OCI-LY1 (cell line): ENCODE results near the gene NOP16.

Source experiments
- EZH2 ChIP-seq: fragments of 200-600 bp; sonication (generic), shearing (Covaris generic); IDR thresholded peaks from 2 replicates; pipeline ENCODE4 v1.8.0; 2017; ENCODE audit warnings: borderline replicate concordance, mixed run types, mild to moderate bottlenecking, antibody characterized with exemption, low read length, moderate library complexity, mixed read lengths
- TF ChIP-seq, protein P1 (sequence below): fragments of 200-600 bp; sonication (generic), shearing (Covaris generic); IDR thresholded peaks from 2 replicates; pipeline ENCODE4 v1.5.1; 2017; ENCODE audit warnings: mild to moderate bottlenecking, antibody characterized with exemption, low read length, moderate library complexity, mixed read lengths

DNA sequence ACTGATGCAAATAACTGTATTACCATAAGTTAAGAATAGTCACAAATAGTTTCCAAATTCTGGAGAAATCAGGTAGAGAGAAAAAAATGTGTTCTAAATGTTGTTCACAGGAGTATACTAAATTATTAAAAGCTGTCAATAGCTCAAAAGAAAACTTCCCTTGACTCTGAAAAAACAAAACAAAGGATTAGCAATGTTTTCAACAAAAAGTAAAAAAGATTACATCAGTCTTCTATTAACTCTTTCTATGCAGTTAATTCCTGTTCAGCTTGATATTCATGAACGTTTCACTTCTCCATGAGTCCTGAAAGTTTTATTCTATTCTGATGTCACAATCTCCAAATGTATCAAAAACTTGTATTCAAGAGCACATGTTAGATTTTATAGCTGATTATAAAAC lies 37.4 kb upstream of the NOP16 start:
- TF ChIP-seq, protein P1, sequence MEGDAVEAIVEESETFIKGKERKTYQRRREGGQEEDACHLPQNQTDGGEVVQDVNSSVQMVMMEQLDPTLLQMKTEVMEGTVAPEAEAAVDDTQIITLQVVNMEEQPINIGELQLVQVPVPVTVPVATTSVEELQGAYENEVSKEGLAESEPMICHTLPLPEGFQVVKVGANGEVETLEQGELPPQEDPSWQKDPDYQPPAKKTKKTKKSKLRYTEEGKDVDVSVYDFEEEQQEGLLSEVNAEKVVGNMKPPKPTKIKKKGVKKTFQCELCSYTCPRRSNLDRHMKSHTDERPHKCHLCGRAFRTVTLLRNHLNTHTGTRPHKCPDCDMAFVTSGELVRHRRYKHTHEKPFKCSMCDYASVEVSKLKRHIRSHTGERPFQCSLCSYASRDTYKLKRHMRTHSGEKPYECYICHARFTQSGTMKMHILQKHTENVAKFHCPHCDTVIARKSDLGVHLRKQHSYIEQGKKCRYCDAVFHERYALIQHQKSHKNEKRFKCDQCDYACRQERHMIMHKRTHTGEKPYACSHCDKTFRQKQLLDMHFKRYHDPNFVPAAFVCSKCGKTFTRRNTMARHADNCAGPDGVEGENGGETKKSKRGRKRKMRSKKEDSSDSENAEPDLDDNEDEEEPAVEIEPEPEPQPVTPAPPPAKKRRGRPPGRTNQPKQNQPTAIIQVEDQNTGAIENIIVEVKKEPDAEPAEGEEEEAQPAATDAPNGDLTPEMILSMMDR, result no peak
- no peak for TF ChIP-seq EZH2
